Measurements from ENCODE around the gene ALAD.

GRCh38 chr9:113390192-113390960 lies 10.7 kb downstream of the ALAD start:
- TF ChIP-seq EZH2 (IDR thresholded peaks at IDR 0.05; ENCODE audit: borderline replicate concordance, low read depth, low read length, severe bottlenecking) (no peak), CTCF (IDR thresholded peaks at IDR 0.05; ENCODE audit: borderline replicate concordance, extremely low read depth, low read length, poor library complexity, severe bottlenecking) (no peak)

Measured in DND-41 (cell line).